ENCODE data around the gene PPARD. TPM values are rescaled to one million over a fixed set of nuclear protein-coding genes. Genes with fewer than 3 reads are reported as not detected.
A peak's percentile ranks its signal among the peaks of the same experiment; 100 is the strongest.

PPARD gene
- total and polyA plus RNA-seq, 12 donors, result 12.9 to 21.0 (median 13.9) TPM

DNA sequence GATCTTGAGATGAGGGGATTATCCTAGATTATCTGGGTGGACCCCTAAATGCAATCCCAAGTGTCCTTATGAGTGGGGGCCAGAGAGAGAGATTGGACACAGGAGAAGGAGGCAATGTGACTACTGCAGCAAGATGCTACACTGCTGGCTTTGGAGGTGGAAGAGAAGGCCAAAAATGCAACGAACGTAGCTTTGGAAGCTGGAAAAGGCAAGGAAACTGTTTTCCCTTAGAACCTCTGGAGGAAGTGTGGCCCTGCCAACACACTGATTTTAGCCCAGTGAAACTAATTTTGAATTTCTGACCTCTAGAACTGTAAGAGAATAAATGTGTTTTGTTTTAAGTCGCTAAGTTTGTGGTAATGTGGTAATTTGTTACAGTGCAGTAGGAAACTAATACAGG is 15.7 kb downstream of the PPARD start:
- intact Hi-C loops (cut with DNase I), result no loop called here
- peak overlapping the region in 6 of 10 donors; percentile 23 to 65 (median 59) for H3K27ac ChIP-seq
- H3K9me3 ChIP-seq, result no peaks in the 10 kb centered on the region
- DNase-seq (no peak), ATAC-seq (no peak)
- 41 to 45% methylated on average over 3 of the region's 3 CpGs for WGBS, 2 donors
- H3K4me3 ChIP-seq, result no peak overlapping the region
- H3K27me3 ChIP-seq, result no peaks in the 10 kb centered on the region
- TF ChIP-seq, protein P1, sequence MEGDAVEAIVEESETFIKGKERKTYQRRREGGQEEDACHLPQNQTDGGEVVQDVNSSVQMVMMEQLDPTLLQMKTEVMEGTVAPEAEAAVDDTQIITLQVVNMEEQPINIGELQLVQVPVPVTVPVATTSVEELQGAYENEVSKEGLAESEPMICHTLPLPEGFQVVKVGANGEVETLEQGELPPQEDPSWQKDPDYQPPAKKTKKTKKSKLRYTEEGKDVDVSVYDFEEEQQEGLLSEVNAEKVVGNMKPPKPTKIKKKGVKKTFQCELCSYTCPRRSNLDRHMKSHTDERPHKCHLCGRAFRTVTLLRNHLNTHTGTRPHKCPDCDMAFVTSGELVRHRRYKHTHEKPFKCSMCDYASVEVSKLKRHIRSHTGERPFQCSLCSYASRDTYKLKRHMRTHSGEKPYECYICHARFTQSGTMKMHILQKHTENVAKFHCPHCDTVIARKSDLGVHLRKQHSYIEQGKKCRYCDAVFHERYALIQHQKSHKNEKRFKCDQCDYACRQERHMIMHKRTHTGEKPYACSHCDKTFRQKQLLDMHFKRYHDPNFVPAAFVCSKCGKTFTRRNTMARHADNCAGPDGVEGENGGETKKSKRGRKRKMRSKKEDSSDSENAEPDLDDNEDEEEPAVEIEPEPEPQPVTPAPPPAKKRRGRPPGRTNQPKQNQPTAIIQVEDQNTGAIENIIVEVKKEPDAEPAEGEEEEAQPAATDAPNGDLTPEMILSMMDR (IDR thresholded peaks at IDR 0.05), result no peak
- H3K36me3 ChIP-seq, result peaks cover 0 to 44% (median 3%) of the 10 kb centered on the region in 9 donors
- H3K4me1 ChIP-seq, result peaks cover 11 to 67% (median 49%) of the 10 kb centered on the region in 9 donors

DNA sequence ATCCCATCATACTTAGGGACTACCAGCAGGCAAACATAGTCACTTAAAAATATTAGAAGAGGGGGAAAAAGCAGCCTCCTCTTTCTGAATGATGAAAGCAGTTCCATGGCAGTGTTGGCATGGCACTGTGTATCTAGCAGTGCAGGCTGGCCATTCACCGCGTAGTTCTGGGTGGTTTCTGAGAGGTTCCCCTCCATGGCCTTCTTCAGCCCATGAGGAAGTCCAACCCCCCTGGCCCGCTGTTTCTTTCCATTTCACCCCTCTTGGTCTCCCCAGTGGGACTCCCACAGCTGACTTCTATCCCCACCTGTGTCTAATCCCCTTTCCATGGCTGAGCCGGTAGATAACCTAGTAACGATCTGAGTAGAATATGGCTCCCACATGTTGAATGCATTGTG is 17.0 kb downstream of the PPARD start:
- intact Hi-C loops (cut with DNase I), result no loop called here
- no peaks in the 10 kb centered on the region for H3K27me3 ChIP-seq
- H3K4me3 ChIP-seq, result no peak overlapping the region
- no peaks in the 10 kb centered on the region for H3K9me3 ChIP-seq
- DNase-seq (no peak), ATAC-seq (no peak)
- TF ChIP-seq, protein P1 (IDR thresholded peaks at IDR 0.05), result no peak
- peak overlapping the region in 8 of 10 donors; percentile 7 to 67 (median 60) for H3K27ac ChIP-seq
- H3K36me3 ChIP-seq, result peaks cover 0 to 34% (median 3%) of the 10 kb centered on the region in 9 donors
- peaks cover 11 to 72% (median 54%) of the 10 kb centered on the region in 9 donors for H3K4me1 ChIP-seq
- 98% methylated on average over 5 of the region's 5 CpGs for WGBS, 2 donors

DNA sequence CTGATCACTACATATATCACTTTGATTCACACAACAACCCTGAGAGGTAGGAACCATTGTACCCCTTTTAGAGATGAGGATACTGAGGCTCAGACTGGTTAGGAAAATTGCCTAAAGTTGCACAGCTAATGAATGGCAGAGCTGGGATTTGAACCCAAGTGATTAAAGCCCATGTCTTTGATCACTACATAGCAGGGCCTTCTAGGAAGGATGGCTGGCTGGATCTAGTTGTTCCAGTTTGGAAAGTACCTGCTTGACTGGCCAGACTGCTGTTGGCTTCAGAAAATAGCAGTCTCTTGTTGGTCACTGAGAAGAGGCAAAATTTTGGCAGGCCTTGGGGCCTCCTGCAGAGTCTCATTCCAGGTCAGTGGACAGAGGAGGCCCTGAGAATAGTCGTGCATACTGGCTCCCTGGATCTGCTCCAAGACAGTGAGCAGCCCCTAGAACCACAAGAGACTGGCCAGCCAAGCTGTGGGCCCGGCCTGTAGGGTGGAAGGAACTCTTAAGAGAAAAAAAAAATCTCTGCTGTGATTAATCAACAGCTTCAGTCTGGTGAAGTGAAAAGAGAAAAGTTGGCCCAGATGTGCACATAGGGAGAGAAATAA is 17.5 kb downstream of the PPARD start:
- H3K4me3 ChIP-seq, result no peak overlapping the region
- intact Hi-C loops (cut with DNase I), result no loop called here

DNA sequence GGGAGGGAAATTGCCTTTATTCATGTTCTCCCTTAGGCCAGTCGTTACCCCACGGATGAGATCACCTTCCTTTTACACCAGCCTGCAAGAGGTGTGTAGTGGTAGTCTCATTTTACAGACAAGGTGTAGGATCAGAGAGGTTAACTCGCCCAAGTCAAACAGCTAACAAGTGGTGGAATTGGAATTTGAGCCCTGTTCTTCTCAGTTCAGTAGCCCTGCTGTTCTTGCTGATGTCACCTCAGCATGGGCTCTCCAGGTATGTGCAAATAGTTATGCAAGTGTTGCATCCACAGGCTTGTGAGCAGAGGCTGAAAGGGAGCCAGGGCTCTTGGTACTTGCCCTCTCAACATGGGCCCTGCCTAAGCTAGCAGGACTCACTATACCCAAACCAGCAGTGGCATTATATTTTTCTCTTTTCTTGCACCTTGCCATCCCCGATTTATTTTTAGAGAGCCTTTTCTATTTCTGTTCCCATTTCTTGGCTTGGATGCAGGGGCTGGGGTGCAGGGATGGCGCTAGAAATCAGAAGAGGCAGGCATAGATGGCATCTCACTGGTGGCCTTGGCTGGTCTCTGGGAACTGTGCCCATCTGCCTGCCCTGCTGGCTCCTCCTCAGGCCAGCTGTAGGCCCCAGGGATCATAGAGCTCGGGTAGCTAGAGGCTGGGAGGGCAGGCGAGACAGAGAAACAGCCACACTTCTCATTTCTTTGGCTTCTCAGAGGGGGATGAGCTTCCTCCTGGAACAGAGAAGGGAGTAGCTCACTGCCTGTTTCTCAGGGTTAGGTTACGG is 18.2 kb downstream of the PPARD start:
- peaks cover 0 to 24% (median 3%) of the 10 kb centered on the region in 9 donors for H3K36me3 ChIP-seq
- intact Hi-C loops (cut with DNase I), result no loop called here
- TF ChIP-seq, protein P1 (IDR thresholded peaks at IDR 0.05), result no peak
- H3K27ac ChIP-seq, result peak overlapping the region in 9 of 10 donors; percentile 31 to 67 (median 60)
- DNase-seq (peak; percentile 48 to 61), ATAC-seq (peak; percentile 45 to 90 (median 68))
- no peak overlapping the region for H3K4me3 ChIP-seq
- 46 to 51% methylated on average over 8 of the region's 8 CpGs for WGBS, 2 donors
- H3K9me3 ChIP-seq, result no peaks in the 10 kb centered on the region
- H3K27me3 ChIP-seq, result no peaks in the 10 kb centered on the region
- peaks cover 11 to 72% (median 54%) of the 10 kb centered on the region in 9 donors for H3K4me1 ChIP-seq

More for the DNA sequence above, 17.5 kb downstream of the PPARD start:
- ATAC-seq (peak; percentile 15 to 79 (median 57)), DNase-seq (peak; percentile 30 to 38)
- Histone ChIP-seq H3K27ac (peak overlapping the region in 9 of 10 donors; percentile 7 to 67 (median 60)), H3K9me3 (no peaks in the 10 kb centered on the region), H3K4me1 (peaks cover 11 to 72% (median 54%) of the 10 kb centered on the region in 9 donors), H3K27me3 (no peaks in the 10 kb centered on the region), H3K36me3 (peaks cover 0 to 29% (median 3%) of the 10 kb centered on the region in 9 donors)
- TF ChIP-seq, protein P1 (IDR thresholded peaks at IDR 0.05), result no peak
- 8 to 23% methylated on average over 2 of the region's 2 CpGs for WGBS, 2 donors
